GM12878 (cell line): ENCODE measurements around the gene ST8SIA3. TPM values are rescaled to one million over a fixed set of nuclear protein-coding genes. Genes with fewer than 3 reads are reported as not detected.

Experiments used
- ATAC-seq: fragments of 200-7000 bp; cut with Tn5 transposase; 3 replicates; pipeline ENCODE4 v1.9.1; 2020; ENCODE audit warnings: mild to moderate bottlenecking, moderate library complexity
- BruUV-seq: library from RNA; stranded (reverse); fragments of 400-500 nt; replicated peaks from 2 replicates; lab custom pipeline; 2021; lab: Mats Ljungman, UMichigan
- CTCF ChIA-PET: fragments of 300-600 bp; sonication (Branson Sonifier 250); formaldehyde crosslinking; extraction: SDS; loops from one replicate; lab custom pipeline; 2021; ENCODE audit warnings: inconsistent platforms; lab: Yijun Ruan, JAX
- POLR2A ChIA-PET: fragments of 350-600 bp; formaldehyde crosslinking; extraction: SDS; loops from one replicate; lab custom pipeline; 2021; ENCODE audit warnings: inconsistent platforms; lab: Charles Lee
- RAD21 ChIA-PET: fragments of 300-600 bp; sonication (Branson Sonifier 250); formaldehyde crosslinking; loops from one replicate; lab custom pipeline; 2023; ENCODE audit warnings: antibody characterized with exemption; ENCODE audit not compliant: unreplicated experiment; lab: Charles Lee
- SMC1A ChIA-PET: fragments of 300-600 bp; sonication (Branson Sonifier 250); formaldehyde crosslinking; loops from one replicate; lab custom pipeline; 2023; ENCODE audit not compliant: unreplicated experiment, uncharacterized antibody; lab: Charles Lee
- DNase-seq: peaks from one replicate; pipeline ENCODE4 v3.0.0-alpha.2; 2011; ENCODE audit warnings: low read depth, low spot score
- FAIRE-seq: peaks from 3 replicates; lab custom pipeline; 2011; peaks lifted over from hg19 to GRCh38; lab: Jason Lieb, UNC
- H2AFZ ChIP-seq: 2 replicates; pipeline ENCODE4 v1.6.0; 2011; ENCODE audit warnings: low read depth, low read length, control low read depth; ENCODE audit not compliant: control insufficient read depth
- H3K27ac ChIP-seq: 2 replicates; pipeline ENCODE4 v1.5.1; 2011; ENCODE audit warnings: control low read depth; ENCODE audit not compliant: control insufficient read depth, insufficient read depth
- H3K27me3 ChIP-seq, 2 experiments: replicated peaks in 1 of 2; 2 replicates each; pipeline versions ENCODE4 v1.6.0 to v1.6.1; 2011; ENCODE audit warnings: low read length in 1 of 2; ENCODE audit not compliant: control insufficient read depth in 2 of 2, insufficient read depth in 2 of 2
- H3K36me3 ChIP-seq, 2 experiments: 2 replicates each; pipeline ENCODE4 v1.5.1; 2011; ENCODE audit warnings: low read length in 1 of 2; ENCODE audit not compliant: control insufficient read depth in 2 of 2, insufficient read depth in 2 of 2
- H3K4me1 ChIP-seq: 2 replicates; pipeline ENCODE4 v1.6.1; 2011; ENCODE audit warnings: mild to moderate bottlenecking, low read length, moderate library complexity, mixed read lengths; ENCODE audit not compliant: control insufficient read depth, insufficient read depth
- H3K4me2 ChIP-seq: 2 replicates; pipeline ENCODE4 v1.6.0; 2011; ENCODE audit warnings: control low read depth; ENCODE audit not compliant: control insufficient read depth, insufficient read depth
- H3K4me3 ChIP-seq: fragments of 200-600 bp; sonication (generic); 2 replicates; pipeline ENCODE4 v1.5.1; 2016
- H3K79me2 ChIP-seq: 2 replicates; pipeline ENCODE4 v1.6.0; 2011; ENCODE audit warnings: low read length; ENCODE audit not compliant: control insufficient read depth, insufficient read depth
- H3K9ac ChIP-seq: 2 replicates; pipeline ENCODE4 v1.8.0; 2011; ENCODE audit warnings: low read length, control low read depth, mixed read lengths; ENCODE audit not compliant: control insufficient read depth, insufficient read depth
- H3K9me3 ChIP-seq: replicated peaks from 3 replicates; pipeline ENCODE4 v1.5.1; 2011; ENCODE audit warnings: mild to moderate bottlenecking, low read length; ENCODE audit not compliant: control insufficient read depth, insufficient read depth
- H4K20me1 ChIP-seq: 2 replicates; pipeline ENCODE4 v1.6.0; 2011; ENCODE audit not compliant: control insufficient read depth, insufficient read depth
- BCL3 ChIP-seq: IDR thresholded peaks from 2 replicates; pipeline ENCODE4 v1.6.1; 2011; ENCODE audit warnings: borderline replicate concordance, low read depth, mild to moderate bottlenecking, moderate library complexity, low read length; ENCODE audit not compliant: insufficient read depth, poor library complexity, severe bottlenecking
- IRF5 ChIP-seq: fragments of 450-650 bp; IDR thresholded peaks from 2 replicates; pipeline ENCODE4 v1.6.1; 2017; ENCODE audit warnings: borderline replicate concordance
- SREBF2 ChIP-seq: IDR thresholded peaks from 2 replicates; pipeline ENCODE4 v1.6.1; 2012; ENCODE audit warnings: mild to moderate bottlenecking, low read length
- WGBS: methylation state at CpG from one replicate; pipeline ENCODE4 v1.1.6; 2016; ENCODE audit warnings: low lambda C conversion rate; ENCODE audit not compliant: insufficient replicate concordance, insufficient coverage; ENCODE audit errors: missing lambda C conversion rate; 5-methylcytosine and 5-hydroxymethylcytosine counted together
- in situ Hi-C: fragments of 300-500 bp; cut with MboI; formaldehyde crosslinking; loops from 9 replicates; pipeline ENCODE4 v1.14.3; 2018; ENCODE audit warnings: mixed read lengths
- intact Hi-C: fragments of 100-400 bp; cut with micrococcal nuclease; formaldehyde crosslinking; loops from one replicate; pipeline ENCODE4 v1.14.2; 2022; ENCODE audit not compliant: unreplicated experiment
- polyA plus RNA-seq, 11 experiments: library from polyadenylated mRNA; depleted of rRNA in 4 of 11; unstranded in 6 of 11; stranded (reverse) in 5 of 11; fragments of >200 nt; fragmentation: Nextera tagmentation in 4 of 11; fragmentation: Illumina TruSeq in 1 of 11; extraction: Ambion mirVana in 4 of 11; extraction: Trizol in 1 of 11; gene quantifications; 1 replicate in 1 of 11; 2 replicates in 10 of 11; pipeline versions ENCODE4 v1.2.1 to v1.2.3, GENCODE V29; 2011 to 2016; ENCODE audit warnings: inconsistent platforms in 2 of 11, missing spikeins in 2 of 11, low read depth in 1 of 11
- total RNA-seq, 4 experiments: library from RNA; depleted of rRNA in 3 of 4; stranded (reverse); fragments of >200 nt in 3 of 4; fragmentation: Illumina TruSeq in 1 of 4; extraction: Trizol in 1 of 4; gene quantifications; 2 replicates each; pipeline versions ENCODE4 v1.2.1 to v1.2.3, GENCODE V29; 2013 to 2021

Gene ST8SIA3
- total and polyA plus RNA-seq, 10 of the 15 experiments (the other 5 are each of a cell fraction or from before 2014, with no cell fraction given) = under 0.01 TPM; not detected in 9

- no peaks in the 10 kb centered on the region; the same call in 1 of the 3 replicates for H3K9me3 ChIP-seq
- no peak overlapping the region for H2AFZ ChIP-seq
- TF ChIP-seq BCL3 (no peak), IRF5 (no peak), SREBF2 (no peak)
- ChIA-PET RAD21 (no interaction called here), CTCF (no interaction called here), SMC1A (no interaction called here), POLR2A (no interaction called here)
- in situ Hi-C loops (no loop called here), intact Hi-C loops (no loop called here)
- WGBS = 66% methylated on average over 46 of the region's 61 CpGs
- H4K20me1 ChIP-seq = no peaks in the 10 kb centered on the region
- H3K36me3 ChIP-seq = no peaks in the 10 kb centered on the region
- H3K79me2 ChIP-seq = no peaks in the 10 kb centered on the region
- BruUV-seq = no TSS peak
- no peak overlapping the region for H3K9ac ChIP-seq
- ATAC-seq = no peak
- no peak overlapping the region for H3K4me2 ChIP-seq
- H3K4me1 ChIP-seq = no peaks in the 10 kb centered on the region
- no peak for DNase-seq
- FAIRE-seq = no peak
- H3K27ac ChIP-seq = no peak overlapping the region
- peaks cover 2 to 7% of the 10 kb centered on the region in 2 experiments for H3K27me3 ChIP-seq
- H3K4me3 ChIP-seq = no peak overlapping the region
These were observed 981 bp downstream of the ST8SIA3 start for GRCh38 chr18:57353137-57353939.
